ENCODE measurements around the gene VPS33A.

The VPS33A gene

DNA sequence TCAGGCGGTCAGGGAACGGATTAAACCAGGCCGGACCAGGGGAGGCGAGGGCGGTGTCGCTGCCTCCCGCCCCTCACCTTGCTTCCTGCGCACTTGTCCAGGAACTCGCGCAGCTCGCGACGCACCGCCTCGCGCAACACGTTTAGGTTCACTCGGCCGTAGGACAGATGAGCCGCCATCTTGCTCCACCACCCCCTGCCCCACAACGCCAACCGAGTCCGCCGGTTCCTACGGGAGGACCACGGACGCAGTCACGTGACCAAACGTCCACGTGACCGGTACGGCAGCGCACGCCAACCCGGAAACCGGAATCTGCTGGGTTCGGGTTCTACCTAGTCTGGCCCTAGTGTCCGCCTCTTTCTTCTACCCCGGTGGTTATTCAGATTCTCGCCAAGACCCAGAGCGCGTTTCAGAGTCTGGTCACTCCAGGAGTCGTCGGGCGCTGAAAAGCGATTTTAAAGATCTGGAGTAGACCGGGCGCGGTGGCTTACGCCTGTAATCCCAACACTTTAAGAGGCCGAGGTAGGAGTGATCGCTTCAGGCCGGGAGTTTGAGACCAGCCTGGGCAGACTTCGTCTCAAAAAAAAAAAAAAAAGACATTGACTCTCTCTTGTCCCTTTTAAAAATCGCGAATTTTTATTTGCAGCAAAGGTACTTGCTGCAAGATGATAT is at the start of gene VPS33A:
VPS33A (minus strand) TSS at position 265 of the 672 bp plus-strand sequence; CDS start at position 179, 86 bp downstream.
- peak; percentile 91 for ATAC-seq
- H3K9me3 Mint-ChIP-seq: no peaks in the 10 kb centered on the region

DNA sequence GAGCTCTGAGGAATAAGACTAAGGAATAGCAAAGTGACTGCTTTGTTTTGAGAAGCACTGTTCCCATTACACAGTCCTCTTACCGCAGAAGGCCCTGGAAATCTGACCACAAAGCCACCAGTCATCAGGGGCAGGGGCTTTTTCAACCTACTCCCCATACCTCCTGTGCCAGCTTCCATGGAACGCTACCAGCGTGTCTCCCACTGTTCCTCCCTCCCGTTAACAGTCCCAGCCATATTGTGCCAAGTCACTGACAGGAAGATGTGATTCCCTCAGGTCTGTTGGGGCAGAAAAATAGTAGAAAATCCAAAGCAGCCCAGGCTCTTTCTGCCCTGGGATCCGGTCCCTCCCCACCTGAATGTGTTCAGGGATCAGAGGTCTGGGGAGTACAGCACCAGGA is 46.6 kb upstream of the VPS33A start:
- H3K4me1 Mint-ChIP-seq: no peaks in the 10 kb centered on the region
- H3K27me3 Mint-ChIP-seq: no peaks in the 10 kb centered on the region
- H3K36me3 Mint-ChIP-seq (ENCODE audit: low read depth): peaks cover 17% of the 10 kb centered on the region
- H3K4me3 Mint-ChIP-seq: no peak overlapping the region
- no peaks in the 10 kb centered on the region for H3K9me3 Mint-ChIP-seq
- ATAC-seq: no peak
- no peak overlapping the region for H3K27ac Mint-ChIP-seq
- no peak for DNase-seq

More for the DNA sequence above, at the start of gene VPS33A:
- peak within 1 kb of the TSS; percentile 96 for H3K4me3 Mint-ChIP-seq
- peaks cover 15% of the 10 kb centered on the region for H3K36me3 Mint-ChIP-seq (ENCODE audit: low read depth)
- DNase-seq: peak; percentile 96
- H3K27ac Mint-ChIP-seq: peak within 1 kb of the TSS; percentile 99
- peaks cover 3% of the 10 kb centered on the region for H3K27me3 Mint-ChIP-seq
- H3K4me1 Mint-ChIP-seq: peaks cover 28% of the 10 kb centered on the region

DNA sequence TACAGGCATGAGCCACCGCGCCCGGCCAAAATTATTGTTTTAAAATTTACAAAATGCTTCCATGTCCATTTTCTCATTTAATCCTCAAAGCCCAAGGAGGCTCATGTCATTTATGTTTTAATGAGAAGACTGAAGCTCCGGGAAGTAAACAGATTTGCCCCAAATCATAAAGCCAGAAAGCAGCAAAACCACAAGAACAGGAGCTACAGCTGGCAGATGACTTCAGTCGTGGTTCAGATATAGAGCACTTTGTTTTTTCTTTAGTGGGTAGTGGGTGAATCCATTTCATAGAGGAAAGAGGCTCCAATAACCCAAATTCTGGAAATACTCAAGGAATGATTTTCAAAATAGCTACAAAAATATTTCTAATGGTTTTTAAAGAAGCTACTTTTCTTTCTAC is 45.4 kb upstream of the VPS33A start:
- ATAC-seq: no peak
- H3K36me3 Mint-ChIP-seq (ENCODE audit: low read depth): peaks cover 15% of the 10 kb centered on the region
- H3K27me3 Mint-ChIP-seq: no peaks in the 10 kb centered on the region

DNA sequence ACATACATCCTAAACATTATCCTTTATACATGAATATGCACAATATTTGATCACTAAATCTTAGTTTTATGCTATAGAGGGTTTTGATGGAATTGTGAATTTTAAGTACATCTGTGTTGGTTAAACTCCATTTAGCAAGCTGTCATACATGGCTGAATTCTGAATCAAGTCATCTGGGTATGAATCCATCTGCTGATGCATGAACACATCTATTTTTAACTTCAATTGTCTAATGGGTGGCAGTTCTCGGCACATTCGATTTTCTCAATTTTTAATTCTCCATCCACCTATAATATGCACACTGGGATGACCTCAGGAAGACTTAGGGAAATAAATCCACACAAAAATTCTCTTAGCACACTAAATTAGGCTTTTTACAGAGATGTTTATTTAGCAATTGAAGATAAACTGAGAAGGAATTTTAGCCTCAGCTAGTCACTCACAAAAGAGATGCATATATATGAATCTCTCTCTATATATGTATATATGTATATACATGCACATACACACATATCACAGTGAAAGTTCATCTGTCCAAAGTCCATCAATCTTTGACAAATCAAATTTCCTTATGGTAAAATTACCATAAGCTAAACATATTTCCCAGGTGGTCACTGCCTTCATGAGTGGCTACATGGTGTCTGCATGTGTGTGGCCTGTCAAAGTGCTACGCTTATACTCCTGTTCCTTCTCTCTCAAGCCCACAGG is 44.5 kb upstream of the VPS33A start:
- DNase-seq (no peak), ATAC-seq (no peak)
- no peaks in the 10 kb centered on the region for H3K27me3 Mint-ChIP-seq
- no peak overlapping the region for H3K27ac Mint-ChIP-seq
- H3K36me3 Mint-ChIP-seq (ENCODE audit: low read depth): peaks cover 14% of the 10 kb centered on the region
- H3K4me1 Mint-ChIP-seq: no peaks in the 10 kb centered on the region
- H3K9me3 Mint-ChIP-seq: no peaks in the 10 kb centered on the region
- H3K4me3 Mint-ChIP-seq: no peak overlapping the region

More for the DNA sequence above, 45.4 kb upstream of the VPS33A start:
- H3K4me3 Mint-ChIP-seq: no peak overlapping the region
- H3K9me3 Mint-ChIP-seq: no peaks in the 10 kb centered on the region
- H3K27ac Mint-ChIP-seq: no peak overlapping the region
- DNase-seq: no peak
- H3K4me1 Mint-ChIP-seq: no peaks in the 10 kb centered on the region

DNA sequence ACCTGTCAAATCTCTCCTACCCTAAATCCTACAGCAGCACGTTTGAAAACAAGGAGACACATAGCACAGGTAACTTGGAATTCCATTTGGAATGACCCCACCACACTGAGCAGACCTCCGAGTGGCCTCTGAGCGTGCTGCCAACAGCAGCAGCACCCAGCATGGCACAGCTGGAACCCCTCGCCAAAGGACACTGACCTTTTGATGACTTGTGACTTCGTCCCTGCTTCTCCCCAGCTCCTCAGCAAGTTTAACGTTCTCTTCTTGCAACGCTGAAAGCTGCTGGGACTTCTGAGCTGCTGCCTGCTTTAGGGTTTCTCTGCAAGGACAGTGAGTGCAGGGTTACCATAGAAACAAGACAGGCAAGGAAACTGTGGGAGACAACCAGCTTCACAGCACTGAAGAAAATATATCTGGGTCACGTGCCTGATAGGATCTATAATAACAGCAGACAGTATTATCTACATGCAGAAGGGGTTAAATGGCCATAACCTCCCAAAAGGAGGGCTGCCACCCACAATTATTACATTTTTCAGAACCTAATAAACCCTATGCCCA is 43.3 kb upstream of the VPS33A start:
- H3K4me3 Mint-ChIP-seq: no peak overlapping the region

DNA sequence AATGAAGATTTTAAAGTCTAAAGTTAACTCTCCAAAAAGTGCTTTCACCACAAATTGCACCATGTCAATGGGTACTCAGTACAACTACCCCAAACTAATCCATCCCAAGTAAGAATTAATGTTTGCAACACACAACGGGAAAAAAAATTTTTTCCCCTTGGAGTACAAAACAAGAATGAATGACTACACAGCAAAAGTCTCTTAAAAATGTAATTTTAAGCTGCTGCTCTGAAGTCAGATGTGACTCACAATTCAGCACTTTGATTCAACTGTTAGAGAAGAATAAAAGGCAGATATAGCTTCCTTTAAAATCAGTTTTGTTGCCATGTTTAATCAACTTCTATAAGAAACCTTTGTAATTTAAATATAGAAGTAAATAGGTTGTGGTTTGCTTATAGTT is 42.5 kb upstream of the VPS33A start:
- DNase-seq (no peak), ATAC-seq (no peak)
- H3K9me3 Mint-ChIP-seq: no peaks in the 10 kb centered on the region
- H3K27me3 Mint-ChIP-seq: no peaks in the 10 kb centered on the region
- no peaks in the 10 kb centered on the region for H3K4me1 Mint-ChIP-seq
- no peak overlapping the region for H3K4me3 Mint-ChIP-seq
- peaks cover 7% of the 10 kb centered on the region for H3K36me3 Mint-ChIP-seq (ENCODE audit: low read depth)
- H3K27ac Mint-ChIP-seq: no peak overlapping the region

More for the DNA sequence above, 43.3 kb upstream of the VPS33A start:
- no peaks in the 10 kb centered on the region for H3K9me3 Mint-ChIP-seq
- DNase-seq: no peak
- no peaks in the 10 kb centered on the region for H3K4me1 Mint-ChIP-seq
- H3K27me3 Mint-ChIP-seq: no peaks in the 10 kb centered on the region
- H3K36me3 Mint-ChIP-seq (ENCODE audit: low read depth): peaks cover 7% of the 10 kb centered on the region
- ATAC-seq: no peak
- no peak overlapping the region for H3K27ac Mint-ChIP-seq

DNA sequence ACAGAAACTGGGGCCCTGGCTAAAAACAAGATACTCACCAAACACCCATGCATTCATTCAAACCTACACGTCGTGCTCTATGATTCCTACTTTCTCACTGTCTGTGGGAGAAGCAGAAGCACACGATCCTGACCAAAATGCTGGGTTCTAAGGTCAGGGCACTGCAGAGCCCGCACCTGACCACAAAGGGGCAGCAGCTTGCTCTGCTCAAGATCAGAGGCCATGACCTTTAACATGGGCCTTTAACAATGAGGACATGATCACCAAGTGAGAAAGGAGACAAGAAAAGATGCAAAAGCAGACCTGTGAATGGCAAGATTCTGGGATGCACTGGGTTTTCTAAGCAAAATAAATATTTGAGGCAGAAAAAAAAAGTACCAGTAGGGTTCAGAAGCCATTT is 40.1 kb upstream of the VPS33A start:
- DNase-seq (no peak), ATAC-seq (no peak)
- Mint-ChIP-seq H3K4me1 (no peaks in the 10 kb centered on the region), H3K27me3 (no peaks in the 10 kb centered on the region), H3K27ac (no peak overlapping the region), H3K9me3 (no peaks in the 10 kb centered on the region), H3K36me3 (ENCODE audit: low read depth) (peaks cover 10% of the 10 kb centered on the region), H3K4me3 (no peak overlapping the region)

DNA sequence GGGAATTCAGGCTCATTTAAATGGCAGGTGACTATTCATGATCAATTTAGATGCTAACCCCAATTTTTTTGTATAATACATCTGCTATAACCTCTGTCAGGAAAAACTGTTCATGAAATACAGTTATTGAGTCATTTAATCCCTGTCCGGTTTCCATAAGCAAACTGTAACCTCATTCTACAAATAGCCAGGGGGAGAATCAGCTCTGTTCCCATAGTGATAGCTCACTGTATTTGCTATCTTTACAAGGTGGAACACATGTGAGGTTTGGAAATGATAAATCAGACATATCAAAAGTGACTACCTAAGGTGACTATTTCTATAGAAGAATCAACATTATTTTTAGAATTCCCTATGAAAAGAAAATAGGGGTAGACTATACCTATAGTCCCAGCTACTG is 38.6 kb upstream of the VPS33A start:
- no peak for DNase-seq
- no peaks in the 10 kb centered on the region for H3K4me1 Mint-ChIP-seq
- H3K27ac Mint-ChIP-seq: no peak overlapping the region
- no peak overlapping the region for H3K4me3 Mint-ChIP-seq
- H3K27me3 Mint-ChIP-seq: no peaks in the 10 kb centered on the region
- peaks cover 7% of the 10 kb centered on the region for H3K36me3 Mint-ChIP-seq (ENCODE audit: low read depth)
- no peaks in the 10 kb centered on the region for H3K9me3 Mint-ChIP-seq
- ATAC-seq: no peak

DNA sequence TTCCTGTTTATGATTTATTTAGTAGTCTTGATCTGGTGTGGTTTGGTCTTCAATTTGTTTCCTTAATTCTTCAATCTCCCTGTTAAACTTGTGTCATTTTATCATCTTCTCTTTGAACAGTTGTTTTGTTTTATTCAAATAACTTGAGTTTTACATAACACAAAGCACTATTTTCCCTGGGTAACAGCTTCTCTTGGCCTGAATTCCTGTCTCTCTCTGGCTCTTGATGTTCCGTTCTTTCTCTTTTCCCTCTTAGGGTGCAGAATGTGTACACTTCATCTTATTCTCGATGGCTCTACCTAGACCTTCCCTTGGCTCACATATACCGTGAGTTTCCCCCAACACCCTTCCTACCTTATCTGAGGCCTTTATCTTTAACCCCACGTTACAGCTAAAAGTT is 36.8 kb upstream of the VPS33A start:
- H3K27me3 Mint-ChIP-seq: no peaks in the 10 kb centered on the region
- DNase-seq (no peak), ATAC-seq (no peak)
- H3K4me1 Mint-ChIP-seq: no peaks in the 10 kb centered on the region
- H3K27ac Mint-ChIP-seq: no peak overlapping the region
- no peaks in the 10 kb centered on the region for H3K9me3 Mint-ChIP-seq
- H3K4me3 Mint-ChIP-seq: no peak overlapping the region
- peaks cover 12% of the 10 kb centered on the region for H3K36me3 Mint-ChIP-seq (ENCODE audit: low read depth)

DNA sequence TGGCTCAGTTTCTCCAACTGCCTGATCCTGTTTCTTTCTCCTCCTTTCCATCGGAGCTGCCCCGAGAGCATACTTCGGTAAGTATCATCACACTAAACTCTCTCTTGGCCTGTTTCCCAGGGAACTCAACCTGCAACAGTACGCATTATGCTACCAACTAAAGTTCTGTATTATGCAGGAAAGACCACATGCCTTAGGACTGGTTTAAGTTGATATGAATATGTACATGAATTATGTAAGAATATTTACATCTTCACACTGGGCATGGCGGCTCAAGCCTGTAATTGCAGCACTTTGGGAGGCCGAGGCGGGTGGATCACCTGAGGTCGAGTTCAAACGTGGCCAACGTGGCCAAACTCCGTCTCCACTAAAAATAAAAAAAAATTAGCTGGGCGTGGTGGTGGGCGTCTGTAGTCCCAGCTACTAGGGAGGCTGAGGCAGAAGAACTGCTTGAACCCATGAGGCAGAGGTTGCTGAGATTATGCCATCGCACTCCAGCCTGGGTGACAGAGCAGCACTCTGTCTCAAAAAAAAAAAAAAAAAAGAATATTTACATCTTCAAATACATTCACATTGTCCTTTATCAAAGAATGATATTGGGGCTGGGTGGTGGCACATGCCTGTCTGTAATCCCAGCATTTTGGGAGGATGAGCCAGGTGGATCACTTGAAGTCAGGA is 31.9 kb upstream of the VPS33A start:
- Mint-ChIP-seq H3K27me3 (no peaks in the 10 kb centered on the region), H3K9me3 (no peaks in the 10 kb centered on the region), H3K4me1 (no peaks in the 10 kb centered on the region), H3K4me3 (no peak overlapping the region), H3K36me3 (ENCODE audit: low read depth) (peaks cover 24% of the 10 kb centered on the region), H3K27ac (no peak overlapping the region)
- ATAC-seq (no peak), DNase-seq (no peak)

DNA sequence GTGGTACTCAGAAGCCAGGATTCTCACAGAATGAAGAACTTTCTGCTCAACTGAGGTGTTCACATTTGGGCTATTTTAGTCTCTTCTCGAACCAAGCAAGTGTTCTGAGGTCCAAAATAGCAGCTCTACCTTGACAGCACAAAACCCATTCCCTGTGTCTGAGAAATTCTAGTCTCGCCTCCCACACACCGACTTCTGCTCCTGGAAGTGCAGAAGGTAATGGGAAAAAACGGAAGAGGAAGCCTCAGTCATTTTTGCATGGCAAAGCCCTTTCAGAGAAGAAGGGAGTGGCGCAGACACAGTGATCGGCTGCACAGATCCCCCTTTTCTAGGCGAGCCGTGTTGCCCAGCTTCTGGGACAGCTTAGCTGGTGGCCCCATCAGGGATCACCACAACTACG is 31.2 kb upstream of the VPS33A start:
- Mint-ChIP-seq H3K36me3 (ENCODE audit: low read depth) (peaks cover 27% of the 10 kb centered on the region), H3K27ac (no peak overlapping the region), H3K4me3 (no peak overlapping the region), H3K4me1 (no peaks in the 10 kb centered on the region), H3K27me3 (no peaks in the 10 kb centered on the region), H3K9me3 (no peaks in the 10 kb centered on the region)
- ATAC-seq: no peak
- no peak for DNase-seq

DNA sequence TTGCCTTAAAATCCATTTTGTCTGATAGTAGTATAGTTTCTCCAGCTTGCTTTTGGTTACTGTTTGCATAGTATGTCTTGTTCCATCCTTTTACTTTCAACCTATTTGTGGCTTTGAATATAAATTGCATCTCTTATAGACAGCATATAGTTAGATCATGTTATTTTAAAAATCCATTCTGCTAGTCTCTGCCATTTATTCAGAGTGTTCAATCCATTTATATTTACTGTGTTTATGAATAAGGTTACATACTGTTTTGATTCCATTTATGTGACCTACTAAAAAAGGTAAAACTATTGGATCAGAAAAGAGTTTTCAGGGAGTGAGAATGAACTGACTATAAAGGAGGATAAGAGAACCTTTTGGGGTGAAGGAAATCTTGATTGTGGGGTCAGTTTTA is 29.6 kb upstream of the VPS33A start:
- Mint-ChIP-seq H3K27me3 (no peaks in the 10 kb centered on the region), H3K27ac (no peak overlapping the region), H3K4me1 (no peaks in the 10 kb centered on the region), H3K4me3 (no peak overlapping the region), H3K9me3 (no peaks in the 10 kb centered on the region), H3K36me3 (ENCODE audit: low read depth) (peaks cover 25% of the 10 kb centered on the region)
- ATAC-seq: no peak
- no peak for DNase-seq

DNA sequence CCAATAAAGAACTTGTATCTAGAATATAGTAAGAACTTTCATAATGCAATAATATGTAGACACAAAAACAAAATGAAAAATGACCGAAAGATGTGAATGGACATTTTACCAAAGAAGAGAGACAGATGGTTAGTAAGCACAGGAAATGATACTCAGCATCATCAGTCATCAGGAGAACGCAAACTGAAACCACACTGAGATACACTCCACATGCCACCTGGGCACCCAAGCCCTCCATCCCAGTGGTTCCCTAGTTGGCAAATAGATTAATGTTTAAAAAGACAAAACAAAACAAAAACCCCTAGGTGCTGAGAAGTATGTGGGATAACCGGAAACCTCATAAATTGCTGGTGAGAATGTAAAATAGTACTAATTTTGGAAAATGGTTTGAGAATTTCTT is 26.8 kb upstream of the VPS33A start:
- no peak for DNase-seq
- Mint-ChIP-seq H3K27me3 (no peaks in the 10 kb centered on the region), H3K9me3 (no peaks in the 10 kb centered on the region), H3K4me1 (no peaks in the 10 kb centered on the region), H3K36me3 (ENCODE audit: low read depth) (peaks cover 19% of the 10 kb centered on the region), H3K27ac (no peak overlapping the region), H3K4me3 (no peak overlapping the region)
- no peak for ATAC-seq

DNA sequence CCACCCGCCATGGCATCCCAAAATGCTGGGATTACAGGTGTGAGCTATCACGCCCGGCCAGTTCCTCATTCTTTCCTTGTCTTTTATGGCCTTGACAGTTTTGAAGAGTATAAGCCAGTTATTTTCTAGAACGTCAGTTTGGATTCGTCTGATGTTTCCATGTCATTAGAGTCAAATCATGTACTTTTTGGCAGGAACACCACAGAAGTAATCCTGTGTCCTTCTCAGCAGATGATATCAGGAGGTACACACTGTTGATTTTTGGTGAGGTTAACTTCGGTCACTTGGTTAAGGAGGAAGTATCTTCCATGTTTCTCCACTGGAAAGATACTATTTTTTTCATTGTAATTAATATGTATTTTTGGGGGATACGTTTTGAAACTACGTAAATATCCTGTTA is 25.1 kb upstream of the VPS33A start:
- Mint-ChIP-seq H3K4me1 (no peaks in the 10 kb centered on the region), H3K27me3 (no peaks in the 10 kb centered on the region), H3K27ac (no peak overlapping the region), H3K9me3 (no peaks in the 10 kb centered on the region), H3K4me3 (no peak overlapping the region), H3K36me3 (ENCODE audit: low read depth) (peaks cover 13% of the 10 kb centered on the region)
- DNase-seq (no peak), ATAC-seq (no peak)

DNA sequence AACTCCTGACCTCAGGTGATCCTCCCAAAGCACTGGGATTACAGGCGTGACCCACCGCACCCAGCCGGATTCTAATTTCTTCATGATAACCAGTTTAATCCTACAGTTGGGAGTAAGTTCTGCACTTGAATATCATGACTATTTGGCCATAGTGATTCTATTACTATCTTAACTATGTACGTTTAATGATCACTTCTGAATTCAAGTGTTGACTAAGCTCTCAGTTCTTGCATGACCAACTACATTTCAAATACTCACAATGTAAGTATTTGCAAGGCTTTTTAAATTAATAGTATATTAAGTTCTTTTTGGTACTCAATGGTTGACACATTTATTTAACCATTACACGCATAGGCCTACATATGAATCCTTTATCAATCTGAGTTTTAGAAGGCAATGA is 17.4 kb upstream of the VPS33A start:
- Mint-ChIP-seq H3K27me3 (no peaks in the 10 kb centered on the region), H3K4me1 (no peaks in the 10 kb centered on the region), H3K36me3 (ENCODE audit: low read depth) (peaks cover 2% of the 10 kb centered on the region), H3K4me3 (no peak overlapping the region), H3K27ac (no peak overlapping the region), H3K9me3 (no peaks in the 10 kb centered on the region)
- no peak for DNase-seq
- ATAC-seq: no peak
